Liver (tissue), 9 donors: ENCODE measurements around the gene FARP1. TPM values are rescaled to one million over a fixed set of nuclear protein-coding genes. Genes with fewer than 3 reads are reported as not detected.

Experiments
- DNase-seq: peaks from one replicate; pipeline ENCODE4 v3.0.0-alpha.2; 2017; ENCODE audit warnings: low spot score
- H3K27ac ChIP-seq, 2 donors: one replicate each; pipeline ENCODE4 v1.7.0; 2013; ENCODE audit warnings: inconsistent platforms in 2 of 2, low read length in 2 of 2, control low read depth in 1 of 2, low read depth in 1 of 2, mild to moderate bottlenecking in 1 of 2
- H3K27me3 ChIP-seq, 4 donors: one replicate each; pipeline versions ENCODE4 v1.6.1 to v1.7.0; 2013; ENCODE audit warnings: low read length in 3 of 4, inconsistent platforms in 1 of 4, mild to moderate bottlenecking in 1 of 4, moderate library complexity in 1 of 4; ENCODE audit not compliant: control insufficient read depth in 4 of 4, insufficient read depth in 4 of 4
- H3K36me3 ChIP-seq, 4 donors: one replicate each; pipeline versions ENCODE4 v1.6.1 to v1.7.0; 2013; ENCODE audit warnings: low read length in 3 of 4, mild to moderate bottlenecking in 3 of 4, low read depth in 1 of 4, moderate library complexity in 1 of 4; ENCODE audit not compliant: control insufficient read depth in 4 of 4, insufficient read depth in 3 of 4
- H3K4me1 ChIP-seq, 4 donors: one replicate each; pipeline versions ENCODE4 v1.6.1 to v1.7.0; 2013; ENCODE audit warnings: low read length in 3 of 4, mild to moderate bottlenecking in 3 of 4, moderate library complexity in 1 of 4; ENCODE audit not compliant: control insufficient read depth in 4 of 4, insufficient read depth in 4 of 4
- H3K4me3 ChIP-seq, 3 donors: one replicate each; pipeline versions ENCODE4 v1.6.1 to v1.7.0; 2013; ENCODE audit warnings: low read length in 3 of 3, control low read depth in 1 of 3, low read depth in 1 of 3, mild to moderate bottlenecking in 1 of 3
- H3K9ac ChIP-seq, 2 donors: one replicate each; pipeline ENCODE4 v1.7.0; 2013; ENCODE audit warnings: low read length in 2 of 2, mild to moderate bottlenecking in 2 of 2, moderate library complexity in 2 of 2, control low read depth in 1 of 2, low read depth in 1 of 2
- H3K9me3 ChIP-seq, 4 donors: one replicate each; pipeline versions ENCODE4 v1.6.1 to v1.7.0; 2013; ENCODE audit warnings: low read length in 3 of 4; ENCODE audit not compliant: control insufficient read depth in 4 of 4
- EGR1 ChIP-seq, 2 donors: IDR thresholded peaks; 2 replicates each; pipeline ENCODE4 v1.6.1; 2016 to 2018; ENCODE audit warnings: antibody characterized with exemption in 2 of 2, low read depth in 2 of 2
- FOXA2 ChIP-seq: IDR thresholded peaks from 2 replicates; pipeline ENCODE4 v1.6.1; 2016; ENCODE audit warnings: antibody characterized with exemption
- GABPA ChIP-seq, 2 donors: IDR thresholded peaks in 1 of 2; conservative IDR thresholded peaks in 1 of 2; 2 replicates each; pipeline ENCODE4 v1.6.1; 2016; ENCODE audit warnings: antibody characterized with exemption in 2 of 2, mild to moderate bottlenecking in 1 of 2, moderate library complexity in 1 of 2
- HNF4A ChIP-seq, 2 donors: conservative IDR thresholded peaks; 2 replicates each; pipeline ENCODE4 v1.6.1; 2016; ENCODE audit warnings: antibody characterized with exemption in 2 of 2, mild to moderate bottlenecking in 2 of 2
- HNF4G ChIP-seq: IDR thresholded peaks from 2 replicates; pipeline ENCODE4 v1.6.1; 2016; ENCODE audit warnings: antibody characterized with exemption
- JUND ChIP-seq, 2 donors: IDR thresholded peaks; 2 replicates each; pipeline ENCODE4 v1.6.1; 2016; ENCODE audit warnings: antibody characterized with exemption in 2 of 2
- NR2F2 ChIP-seq: IDR thresholded peaks from 2 replicates; pipeline ENCODE4 v1.6.1; 2016; ENCODE audit warnings: antibody characterized with exemption
- RAD21 ChIP-seq, 2 donors: IDR thresholded peaks; 2 replicates each; pipeline ENCODE4 v1.6.1; 2016; ENCODE audit warnings: antibody characterized with exemption in 2 of 2, mild to moderate bottlenecking in 2 of 2
- REST ChIP-seq: IDR thresholded peaks from 2 replicates; pipeline ENCODE4 v1.6.1; 2016; ENCODE audit warnings: antibody characterized with exemption, mild to moderate bottlenecking
- RXRA ChIP-seq, 2 donors: IDR thresholded peaks; 2 replicates each; pipeline ENCODE4 v1.6.1; 2017 to 2018; ENCODE audit warnings: antibody characterized with exemption in 2 of 2, mild to moderate bottlenecking in 1 of 2
- SP1 ChIP-seq: IDR thresholded peaks from 2 replicates; pipeline ENCODE4 v1.6.1; 2018; ENCODE audit warnings: antibody characterized with exemption, mild to moderate bottlenecking
- TAF1 ChIP-seq: conservative IDR thresholded peaks from 2 replicates; pipeline ENCODE4 v1.6.1; 2016; ENCODE audit warnings: antibody characterized with exemption, mild to moderate bottlenecking
- YY1 ChIP-seq: IDR thresholded peaks from 2 replicates; pipeline ENCODE4 v1.6.1; 2016; ENCODE audit warnings: antibody characterized with exemption, mild to moderate bottlenecking
- WGBS: extraction: QIAGEN DNeasy Blood & Tissue Kit; methylation state at CpG from one replicate; pipeline ENCODE4 v1.1.7; 2013; 5-methylcytosine and 5-hydroxymethylcytosine counted together
- polyA plus RNA-seq, 2 donors: library from polyadenylated mRNA; stranded (reverse) in 1 of 2; unstranded in 1 of 2; fragments of 200-250 nt in 1 of 2; fragments of >200 nt in 1 of 2; fragmentation: Nextera tagmentation in 1 of 2; extraction: Ambion mirVana in 1 of 2; gene quantifications; one replicate each; pipeline versions ENCODE4 v1.2.1 to v1.2.3, GENCODE V29; 2013 to 2015
- total RNA-seq, 2 donors: library from RNA; depleted of rRNA; stranded (reverse); fragments of >200 nt; gene quantifications; one replicate each; pipeline ENCODE4 v1.2.3, GENCODE V29; 2014
- TF ChIP-seq, protein P1 (sequence below): IDR thresholded peaks from 2 replicates; pipeline ENCODE4 v1.6.1; 2016; ENCODE audit warnings: antibody characterized with exemption
- TF ChIP-seq, protein P2 (sequence below): IDR thresholded peaks from 2 replicates; pipeline ENCODE4 v1.6.1; 2016; ENCODE audit warnings: antibody characterized with exemption
- TF ChIP-seq, protein P3 (sequence below): IDR thresholded peaks from 2 replicates; pipeline ENCODE4 v1.6.1; 2016; ENCODE audit warnings: antibody characterized with exemption
- TF ChIP-seq, protein P4 (sequence below): fragments of 150-350 bp; IDR thresholded peaks from 2 replicates; pipeline ENCODE4 v1.5.1; 2017; ENCODE audit warnings: improper control_type of control experiment, low read depth, low read length; ENCODE audit not compliant: missing input control
- donor health status: healthy.
- donor health status: healthy.
- donor health status: healthy.
- donor health status: healthy.
- donor health status: healthy.

FARP1 gene
- total and polyA plus RNA-seq, 4 donors, result 28.4 to 62.6 (median 39.8) TPM

DNA sequence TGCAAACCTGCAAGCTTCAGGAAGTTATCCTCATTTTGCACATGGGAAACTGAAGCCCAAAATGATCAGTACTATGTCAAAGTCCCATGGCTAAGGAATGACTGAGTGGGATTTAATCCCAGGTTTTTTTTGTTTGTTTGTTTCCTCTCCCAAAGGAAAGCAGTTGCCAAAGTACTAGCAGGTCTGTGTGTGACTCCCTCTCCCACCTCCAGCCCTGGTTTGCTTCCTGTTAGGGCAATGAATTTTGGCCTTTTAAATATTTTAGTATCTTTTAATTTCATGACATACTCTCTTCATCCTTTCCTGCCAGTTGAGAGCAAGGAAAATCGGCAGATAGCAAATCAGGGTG, 168.3 kb downstream of the FARP1 start:
- Histone ChIP-seq H3K4me3 (no peak overlapping the region), H3K4me1 (peaks cover 18 to 42% (median 34%) of the 10 kb centered on the region in 4 donors), H3K36me3 (peaks cover 0 to 2% (median 1%) of the 10 kb centered on the region in 4 donors), H3K9me3 (no peaks in the 10 kb centered on the region), H3K27ac (peak overlapping the region; percentile 62 to 75), H3K27me3 (no peaks in the 10 kb centered on the region), H3K9ac (peak overlapping the region in 1 of 2 donors; percentile 15)
- 16% methylated on average over 1 of the region's 1 CpG for WGBS
- TF ChIP-seq, protein P1, sequence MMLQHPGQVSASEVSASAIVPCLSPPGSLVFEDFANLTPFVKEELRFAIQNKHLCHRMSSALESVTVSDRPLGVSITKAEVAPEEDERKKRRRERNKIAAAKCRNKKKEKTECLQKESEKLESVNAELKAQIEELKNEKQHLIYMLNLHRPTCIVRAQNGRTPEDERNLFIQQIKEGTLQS, result no peak
- no peak for TF ChIP-seq HNF4A (conservative IDR thresholded peaks at IDR 0.05)
- TF ChIP-seq GABPA (IDR thresholded peaks at IDR 0.05 in 1 of 2, conservative IDR thresholded peaks at IDR 0.05 in 1 of 2), result no peak
- TF ChIP-seq REST, result no peak
- TF ChIP-seq TAF1, result no peak
- TF ChIP-seq EGR1 (IDR thresholded peaks at IDR 0.05; ENCODE audit: low read depth in 2 of 2), result no peak
- no peak for TF ChIP-seq NR2F2
- TF ChIP-seq YY1, result no peak
- no peak for TF ChIP-seq RXRA (IDR thresholded peaks at IDR 0.05)
- TF ChIP-seq FOXA2, result no peak
- TF ChIP-seq SP1, result no peak
- no peak for TF ChIP-seq JUND (IDR thresholded peaks at IDR 0.05)
- TF ChIP-seq, protein P2, sequence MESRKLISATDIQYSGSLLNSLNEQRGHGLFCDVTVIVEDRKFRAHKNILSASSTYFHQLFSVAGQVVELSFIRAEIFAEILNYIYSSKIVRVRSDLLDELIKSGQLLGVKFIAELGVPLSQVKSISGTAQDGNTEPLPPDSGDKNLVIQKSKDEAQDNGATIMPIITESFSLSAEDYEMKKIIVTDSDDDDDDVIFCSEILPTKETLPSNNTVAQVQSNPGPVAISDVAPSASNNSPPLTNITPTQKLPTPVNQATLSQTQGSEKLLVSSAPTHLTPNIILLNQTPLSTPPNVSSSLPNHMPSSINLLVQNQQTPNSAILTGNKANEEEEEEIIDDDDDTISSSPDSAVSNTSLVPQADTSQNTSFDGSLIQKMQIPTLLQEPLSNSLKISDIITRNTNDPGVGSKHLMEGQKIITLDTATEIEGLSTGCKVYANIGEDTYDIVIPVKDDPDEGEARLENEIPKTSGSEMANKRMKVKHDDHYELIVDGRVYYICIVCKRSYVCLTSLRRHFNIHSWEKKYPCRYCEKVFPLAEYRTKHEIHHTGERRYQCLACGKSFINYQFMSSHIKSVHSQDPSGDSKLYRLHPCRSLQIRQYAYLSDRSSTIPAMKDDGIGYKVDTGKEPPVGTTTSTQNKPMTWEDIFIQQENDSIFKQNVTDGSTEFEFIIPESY, result no peak
- TF ChIP-seq, protein P3, sequence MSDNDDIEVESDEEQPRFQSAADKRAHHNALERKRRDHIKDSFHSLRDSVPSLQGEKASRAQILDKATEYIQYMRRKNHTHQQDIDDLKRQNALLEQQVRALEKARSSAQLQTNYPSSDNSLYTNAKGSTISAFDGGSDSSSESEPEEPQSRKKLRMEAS, result no peak
- no peak for TF ChIP-seq RAD21 (IDR thresholded peaks at IDR 0.05)
- no peak for TF ChIP-seq HNF4G
- DNase-seq, result no peak

DNA sequence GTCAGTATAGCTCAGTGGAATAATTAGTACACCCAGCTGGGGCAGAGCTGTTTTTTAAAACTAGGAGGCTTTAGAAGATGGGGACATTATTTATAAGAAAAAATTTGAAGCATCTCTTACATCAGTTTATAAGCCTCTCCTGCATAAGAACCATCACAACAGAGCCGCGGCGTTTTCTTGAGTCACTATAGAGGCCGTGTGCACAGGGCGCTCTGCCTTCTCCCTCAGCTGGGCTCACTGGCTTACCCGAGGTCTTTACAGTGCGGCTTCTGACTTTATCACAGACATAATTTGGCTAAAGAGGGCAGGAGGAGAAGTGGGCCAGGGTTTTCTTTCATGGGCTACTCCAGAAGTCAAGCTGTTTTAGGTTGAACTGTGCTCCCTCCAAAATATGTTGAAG, 169.7 kb downstream of the FARP1 start:
- no peak for TF ChIP-seq REST
- no peak for TF ChIP-seq SP1
- TF ChIP-seq, protein P4, sequence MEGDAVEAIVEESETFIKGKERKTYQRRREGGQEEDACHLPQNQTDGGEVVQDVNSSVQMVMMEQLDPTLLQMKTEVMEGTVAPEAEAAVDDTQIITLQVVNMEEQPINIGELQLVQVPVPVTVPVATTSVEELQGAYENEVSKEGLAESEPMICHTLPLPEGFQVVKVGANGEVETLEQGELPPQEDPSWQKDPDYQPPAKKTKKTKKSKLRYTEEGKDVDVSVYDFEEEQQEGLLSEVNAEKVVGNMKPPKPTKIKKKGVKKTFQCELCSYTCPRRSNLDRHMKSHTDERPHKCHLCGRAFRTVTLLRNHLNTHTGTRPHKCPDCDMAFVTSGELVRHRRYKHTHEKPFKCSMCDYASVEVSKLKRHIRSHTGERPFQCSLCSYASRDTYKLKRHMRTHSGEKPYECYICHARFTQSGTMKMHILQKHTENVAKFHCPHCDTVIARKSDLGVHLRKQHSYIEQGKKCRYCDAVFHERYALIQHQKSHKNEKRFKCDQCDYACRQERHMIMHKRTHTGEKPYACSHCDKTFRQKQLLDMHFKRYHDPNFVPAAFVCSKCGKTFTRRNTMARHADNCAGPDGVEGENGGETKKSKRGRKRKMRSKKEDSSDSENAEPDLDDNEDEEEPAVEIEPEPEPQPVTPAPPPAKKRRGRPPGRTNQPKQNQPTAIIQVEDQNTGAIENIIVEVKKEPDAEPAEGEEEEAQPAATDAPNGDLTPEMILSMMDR, result no peak
- TF ChIP-seq TAF1, result no peak
- no peak for TF ChIP-seq JUND (IDR thresholded peaks at IDR 0.05)
- TF ChIP-seq GABPA (IDR thresholded peaks at IDR 0.05 in 1 of 2, conservative IDR thresholded peaks at IDR 0.05 in 1 of 2), result no peak
- TF ChIP-seq RXRA (IDR thresholded peaks at IDR 0.05), result no peak
- no peak for TF ChIP-seq NR2F2
- TF ChIP-seq HNF4G, result no peak
- no peak for TF ChIP-seq RAD21 (IDR thresholded peaks at IDR 0.05)
- peak overlapping the region; percentile 18 to 47 for H3K27ac ChIP-seq

More for the DNA sequence above, 169.7 kb downstream of the FARP1 start:
- 92% methylated on average over 7 of the region's 7 CpGs for WGBS
- Histone ChIP-seq H3K36me3 (peaks cover 0 to 6% (median 2%) of the 10 kb centered on the region in 4 donors), H3K27me3 (no peaks in the 10 kb centered on the region), H3K4me3 (no peak overlapping the region), H3K9ac (no peak overlapping the region), H3K4me1 (peaks cover 16 to 37% (median 32%) of the 10 kb centered on the region in 4 donors), H3K9me3 (no peaks in the 10 kb centered on the region)
- no peak for DNase-seq
